NCI-H774 (cell line): Measurements from ENCODE around the gene ATXN1.
"Not testable (repeated sequence)": the region's sequence is repeated elsewhere in the genome, so short reads cannot be mapped to it uniquely, and the experiment has no call there.

Source experiments
- DNase-seq: peaks from one replicate; lab custom pipeline; 2025; lab: John Stamatoyannopoulos, UW

ATXN1 gene

DNA sequence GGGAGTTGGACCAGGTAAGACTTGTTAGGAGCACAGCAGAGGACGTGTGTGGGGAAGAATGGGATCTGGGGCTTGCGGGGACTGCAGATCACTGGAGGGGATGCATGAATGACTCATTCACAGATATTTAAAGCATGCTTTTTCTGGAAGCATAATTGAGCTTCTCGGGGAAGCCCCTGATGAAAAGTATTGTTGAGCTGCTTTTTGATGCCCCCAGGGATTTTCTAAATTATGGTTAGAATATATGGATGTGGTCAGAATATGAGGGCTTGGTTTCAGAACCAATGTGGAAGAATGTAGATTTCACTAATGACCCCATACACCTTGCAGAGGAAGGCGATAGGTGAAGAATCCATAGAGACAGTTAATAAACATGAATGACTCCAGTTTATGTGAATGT, 486.8 kb downstream of the ATXN1 start:
- DNase-seq: no peak

GRCh38 chr6:16273256-16273655, 488.0 kb downstream of the ATXN1 start:
- no peak for DNase-seq

GRCh38 chr6:16272201-16272600, 489.1 kb downstream of the ATXN1 start:
- DNase-seq: no peak

DNA sequence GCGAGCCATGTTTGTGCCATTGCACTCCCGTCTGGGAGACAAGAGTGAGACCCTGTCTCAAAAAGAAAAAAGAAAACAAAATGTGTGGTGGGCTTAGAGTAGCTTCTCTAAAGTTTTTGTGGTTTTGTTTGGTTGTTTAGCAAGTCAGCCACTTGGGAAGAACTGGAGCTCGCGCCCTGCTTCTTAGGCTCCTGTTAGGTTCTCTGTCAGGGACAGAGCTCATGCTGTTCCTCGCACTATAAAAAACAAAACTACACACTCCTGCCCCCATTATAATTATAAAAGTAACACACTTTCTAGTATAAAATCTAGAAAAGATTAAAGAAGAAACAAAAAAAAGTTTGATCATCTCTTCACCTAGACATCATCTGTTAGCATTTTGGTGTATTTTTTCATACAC, 489.8 kb downstream of the ATXN1 start:
- no peak for DNase-seq

GRCh38 chr6:16270178-16270794, 491.0 kb downstream of the ATXN1 start:
- no peak for DNase-seq

GRCh38 chr6:16269442-16270070, 491.7 kb downstream of the ATXN1 start:
- DNase-seq: not testable (repeated sequence)

GRCh38 chr6:16267428-16268263, 493.6 kb downstream of the ATXN1 start:
- DNase-seq: no peak

DNA sequence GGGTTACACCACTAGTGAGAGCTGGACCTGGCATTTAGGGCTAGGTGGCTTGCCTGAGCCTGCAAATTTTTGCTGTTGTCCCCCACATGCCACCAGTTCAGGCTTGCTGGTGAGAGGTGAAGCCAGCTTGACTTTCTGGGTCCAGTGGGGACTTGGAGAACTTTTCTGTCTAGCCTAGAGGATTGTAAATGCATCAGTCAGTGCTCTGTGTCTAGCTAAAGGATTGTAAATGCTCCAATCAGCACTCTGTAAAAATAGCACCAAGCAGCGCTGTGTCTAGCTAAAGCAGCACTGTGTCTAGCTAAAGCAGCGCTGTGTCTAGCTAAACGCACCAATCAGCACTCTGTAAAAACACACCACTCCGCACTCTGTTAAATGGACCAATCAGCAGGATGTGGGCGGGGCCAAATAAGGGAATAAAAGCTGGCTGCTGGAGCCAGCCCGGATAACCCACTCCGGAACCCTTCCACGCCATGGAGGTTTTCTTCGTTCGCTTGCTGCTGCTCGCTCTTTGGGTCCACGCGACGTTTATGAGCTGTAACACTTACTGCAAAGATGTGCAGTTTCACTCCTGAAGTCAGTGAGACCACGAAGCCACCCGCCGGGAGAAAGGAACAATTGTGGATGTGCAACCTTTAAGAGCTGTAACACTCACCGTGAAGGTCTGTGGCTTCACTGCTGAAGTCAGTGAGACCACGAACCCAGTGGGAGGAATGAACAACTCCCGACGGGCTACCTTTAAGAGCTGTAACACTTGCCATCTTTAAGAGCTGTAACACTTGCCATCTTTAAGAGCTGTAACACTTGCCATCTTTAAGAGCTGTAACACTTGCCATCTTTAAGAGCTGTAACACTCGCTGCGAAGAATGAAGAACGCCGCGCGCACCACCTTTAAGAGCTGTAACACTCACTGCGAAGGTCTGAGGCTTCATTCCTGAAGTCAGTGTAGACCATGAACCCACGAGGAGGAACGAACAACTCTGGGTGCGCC, 495.6 kb downstream of the ATXN1 start:
- no peak for DNase-seq

DNA sequence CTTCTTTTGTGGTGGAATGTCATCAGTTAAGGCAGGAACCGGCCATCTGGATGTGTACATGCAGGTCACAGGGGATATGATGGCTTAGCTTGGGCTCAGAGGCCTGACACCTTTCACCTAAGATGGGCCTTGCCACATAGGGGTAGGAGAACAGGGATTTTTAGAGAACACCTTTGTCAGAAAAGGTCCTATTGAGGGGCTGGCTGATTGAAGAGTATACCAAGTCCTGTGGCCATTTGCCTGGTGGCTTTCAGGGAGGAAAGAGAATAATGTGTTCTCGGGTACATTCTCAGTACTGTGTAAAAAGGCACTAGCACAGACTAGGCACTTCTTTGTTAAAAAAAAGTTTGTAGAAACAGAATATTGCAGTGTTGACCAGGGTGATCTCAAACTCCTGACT, 496.5 kb downstream of the ATXN1 start:
- no peak for DNase-seq

DNA sequence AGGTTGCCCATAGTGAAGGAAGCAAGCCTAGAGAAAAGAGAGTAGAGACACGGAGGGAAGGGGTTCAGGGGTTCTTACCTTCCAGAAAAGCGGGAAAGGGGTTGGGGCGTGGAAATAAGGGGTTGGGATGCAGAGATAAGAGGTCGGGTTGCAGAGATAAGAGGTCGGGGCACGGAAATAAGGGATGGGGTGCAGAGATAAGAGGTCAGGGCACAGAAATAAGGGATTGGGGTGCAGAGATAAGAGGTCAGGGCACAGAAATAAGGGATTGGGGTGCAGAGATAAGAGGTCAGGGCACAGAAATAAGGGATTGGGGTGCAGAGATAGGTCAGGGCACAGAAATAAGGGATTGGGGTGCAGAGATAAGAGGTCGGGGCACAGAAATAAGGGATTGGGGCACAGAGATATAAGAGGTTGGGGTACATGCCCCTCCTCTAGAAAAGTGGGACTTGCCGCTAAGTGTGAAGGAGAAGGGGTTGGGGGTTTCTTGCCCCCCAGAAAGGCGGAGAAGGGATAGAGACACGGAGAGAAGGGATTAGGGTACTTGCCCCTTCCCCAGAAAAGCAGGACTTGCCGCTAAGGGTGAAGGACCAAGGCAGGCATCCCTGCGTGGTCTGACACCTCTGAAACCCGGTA, 497.7 kb downstream of the ATXN1 start:
- not testable (repeated sequence) for DNase-seq

- DNase-seq: not testable (repeated sequence)
These were observed 498.5 kb downstream of the ATXN1 start for GRCh38 chr6:16262773-16263172.

GRCh38 chr6:16260602-16261001, 500.7 kb downstream of the ATXN1 start:
- DNase-seq: not testable (repeated sequence)

GRCh38 chr6:16259604-16260003, 501.7 kb downstream of the ATXN1 start:
- not testable (repeated sequence) for DNase-seq

DNA sequence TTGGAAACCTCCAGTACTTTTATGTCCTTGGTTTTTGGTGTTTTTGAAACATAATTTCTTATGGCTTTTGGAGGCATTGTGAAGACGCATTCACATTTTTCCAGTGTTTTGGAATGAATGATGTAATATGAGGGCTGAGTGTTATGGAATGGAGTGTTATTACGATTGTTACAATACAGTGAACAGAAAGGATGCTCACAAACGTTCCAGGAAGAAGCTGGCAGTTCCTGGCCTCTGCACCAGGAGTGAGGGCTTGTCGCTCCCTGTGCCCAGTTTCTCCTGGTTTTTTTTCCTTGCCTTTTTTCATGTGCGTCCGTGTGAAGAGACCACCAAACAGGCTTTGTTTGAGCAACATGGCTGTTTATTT, 502.6 kb downstream of the ATXN1 start:
- DNase-seq: no peak

GRCh38 chr6:16257999-16258708, 503.1 kb downstream of the ATXN1 start:
- DNase-seq: no peak

GRCh38 chr6:16256781-16257180, 504.5 kb downstream of the ATXN1 start:
- DNase-seq: no peak

- no peak for DNase-seq
These were observed 506.7 kb downstream of the ATXN1 start for GRCh38 chr6:16254535-16254934.

GRCh38 chr6:16253399-16254144, 507.7 kb downstream of the ATXN1 start:
- DNase-seq: no peak

GRCh38 chr6:16252686-16253299, 508.5 kb downstream of the ATXN1 start:
- no peak for DNase-seq

DNA sequence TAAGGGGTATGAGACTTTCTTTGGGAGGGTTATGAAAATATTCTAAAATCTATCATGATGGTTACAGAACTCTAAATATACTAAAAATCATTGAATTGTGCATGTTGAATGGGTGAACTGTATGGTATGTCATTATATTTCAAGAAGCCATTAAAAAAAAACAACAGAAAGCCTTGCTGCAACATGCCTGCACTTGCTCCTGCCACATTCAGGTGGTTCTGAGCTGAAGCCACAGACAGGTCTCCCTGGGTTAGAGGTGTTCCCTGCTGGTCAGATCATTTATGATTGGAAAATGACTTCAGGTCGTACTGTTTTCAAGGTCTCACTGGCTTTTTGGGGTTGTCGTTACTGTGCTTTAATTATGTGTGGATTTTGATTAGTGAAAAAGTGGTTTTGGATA, 509.6 kb downstream of the ATXN1 start:
- DNase-seq: no peak
